HepG2 (cell line): ENCODE measurements around the gene GBA2. TPM values are rescaled to one million over a fixed set of nuclear protein-coding genes. Genes with fewer than 3 reads are reported as not detected.
A peak's percentile ranks its signal among the peaks of the same experiment; 100 is the strongest.

ENCODE experiments used
- ATAC-seq: fragments of 200-7000 bp; cut with Tn5 transposase; 3 replicates; pipeline ENCODE4 v1.9.1; 2020; ENCODE audit warnings: mild to moderate bottlenecking, moderate library complexity
- BruUV-seq: library from RNA; stranded (reverse); fragments of 400-500 nt; replicated peaks from 2 replicates; lab custom pipeline; 2021; lab: Mats Ljungman, UMichigan
- CTCF ChIA-PET: fragments of 300-600 bp; formaldehyde crosslinking; extraction: SDS; loops from one replicate; lab custom pipeline; 2021; ENCODE audit warnings: low total read pairs, inconsistent platforms, low intra/inter-chr PET ratio; lab: Yijun Ruan, JAX
- POLR2A ChIA-PET: fragments of 350-600 bp; sonication (Branson Sonifier 250); formaldehyde crosslinking; loops from one replicate; lab custom pipeline; 2020; ENCODE audit warnings: antibody characterized with exemption, inconsistent platforms; lab: Yijun Ruan, JAX
- DNase-seq: peaks from one replicate; pipeline ENCODE4 v3.0.0-alpha.2; 2015; ENCODE audit warnings: low spot score
- FAIRE-seq: peaks from 3 replicates; lab custom pipeline; 2011; peaks lifted over from hg19 to GRCh38; lab: Jason Lieb, UNC
- H2AFZ ChIP-seq: one replicate; pipeline ENCODE4 v1.6.1; 2011; ENCODE audit warnings: low read length, inconsistent platforms
- H3K27ac ChIP-seq: fragments of 300-600 bp; 3 replicates; pipeline ENCODE4 v1.8.0; 2011; ENCODE audit warnings: mixed run types, mild to moderate bottlenecking, mixed read lengths, low read length, inconsistent platforms; ENCODE audit not compliant: insufficient read depth; ENCODE audit errors: extremely low read length
- H3K27me3 ChIP-seq, 2 experiments: fragments of 200-600 bp in 1 of 2; 2 replicates in 1 of 2; 3 replicates in 1 of 2; pipeline versions ENCODE4 v1.6.0 to v1.8.0; 2011; ENCODE audit warnings: low read length in 2 of 2, mild to moderate bottlenecking in 2 of 2, moderate library complexity in 2 of 2, inconsistent platforms in 1 of 2; ENCODE audit not compliant: insufficient read depth in 2 of 2, control insufficient read depth in 1 of 2
- H3K36me3 ChIP-seq, 2 experiments: fragments of 200-600 bp in 1 of 2; replicated peaks in 1 of 2; 2 replicates in 1 of 2; 3 replicates in 1 of 2; pipeline versions ENCODE4 v1.5.1 to v1.8.0; 2011; ENCODE audit warnings: low read length in 2 of 2, inconsistent platforms in 1 of 2; ENCODE audit not compliant: insufficient read depth in 2 of 2, control insufficient read depth in 1 of 2
- H3K4me1 ChIP-seq: 2 replicates; pipeline ENCODE4 v1.5.1; 2012; ENCODE audit warnings: low read length, inconsistent platforms; ENCODE audit not compliant: insufficient read depth
- H3K4me2 ChIP-seq: 2 replicates; pipeline ENCODE4 v1.6.0; 2011; ENCODE audit warnings: low read depth, low read length, inconsistent platforms
- H3K4me3 ChIP-seq, 3 experiments: fragments of 200-600 bp in 1 of 3; sonication (generic), shearing (Covaris generic) in 1 of 3; replicated peaks in 1 of 3; 2 replicates each; pipeline ENCODE4 v1.5.1; 2011 to 2016; ENCODE audit warnings: low read length in 3 of 3, inconsistent platforms in 2 of 3, low read depth in 2 of 3, mild to moderate bottlenecking in 2 of 3, control low read depth in 1 of 3, mixed read lengths in 1 of 3; ENCODE audit not compliant: insufficient read depth in 1 of 3
- H3K79me2 ChIP-seq: one replicate; pipeline ENCODE4 v1.6.1; 2011; ENCODE audit warnings: low read length, inconsistent platforms; ENCODE audit not compliant: insufficient read depth
- H3K9ac ChIP-seq: 2 replicates; pipeline ENCODE4 v1.6.0; 2011; ENCODE audit warnings: mild to moderate bottlenecking, low read depth, low read length, inconsistent platforms; ENCODE audit not compliant: insufficient read depth
- H3K9me3 ChIP-seq: 2 replicates; pipeline ENCODE4 v1.5.1; 2012; ENCODE audit warnings: mild to moderate bottlenecking, low read length
- H4K20me1 ChIP-seq: 2 replicates; pipeline ENCODE4 v1.6.0; 2011; ENCODE audit warnings: inconsistent platforms, mild to moderate bottlenecking, low read length, moderate library complexity; ENCODE audit not compliant: insufficient read depth
- SNAI1 ChIP-seq: sonication (generic); formaldehyde crosslinking; IDR thresholded peaks from 2 replicates; pipeline ENCODE4 v1.5.0; 2020; ENCODE audit warnings: mild to moderate bottlenecking, missing genetic modification reagents, borderline replicate concordance
- ZNF383 ChIP-seq: sonication (generic); formaldehyde crosslinking; IDR thresholded peaks from 2 replicates; pipeline ENCODE4 v1.4.0; 2020; ENCODE audit warnings: missing genetic modification reagents, mild to moderate bottlenecking, borderline replicate concordance
- WGBS: methylation state at CpG from one replicate; pipeline ENCODE4 v1.1.6; 2017; ENCODE audit warnings: low lambda C conversion rate; 5-methylcytosine and 5-hydroxymethylcytosine counted together
- in situ Hi-C: cut with HindIII; loops from 2 replicates; pipeline ENCODE4 v1.10.0; 2017; ENCODE audit warnings: low pct_unique_long_range_greater_than_20kb; ENCODE audit not compliant: extremely low pct_ligation_motif_present
- intact Hi-C: fragments of 100-400 bp; cut with micrococcal nuclease; formaldehyde crosslinking; loops from one replicate; pipeline ENCODE4 v1.10.0; 2022; ENCODE audit not compliant: unreplicated experiment
- polyA plus RNA-seq, 8 experiments: library from polyadenylated mRNA; depleted of rRNA in 3 of 8; stranded (reverse) in 7 of 8; unstranded in 1 of 8; fragments of >200 nt; fragmentation: Illumina TruSeq in 4 of 8; extraction: Trizol in 4 of 8; gene quantifications; 2 replicates each; pipeline versions ENCODE4 v1.2.1 to v1.2.3, GENCODE V29; 2011 to 2016; ENCODE audit warnings: low read depth in 4 of 8, missing spikeins in 1 of 8, mixed read lengths in 1 of 8; ENCODE audit not compliant: insufficient read depth in 1 of 8
- total RNA-seq, 5 experiments: library from RNA; depleted of rRNA; stranded (reverse); fragments of >200 nt; fragmentation: Illumina TruSeq; extraction: Trizol; gene quantifications; 2 replicates each; pipeline ENCODE4 v1.2.3, GENCODE V29; 2016; ENCODE audit warnings: low read depth in 1 of 5
- TF ChIP-seq, protein P1 (sequence below): IDR thresholded peaks from 2 replicates; pipeline ENCODE4 v1.6.1; 2018; ENCODE audit warnings: missing genetic modification reagents, mild to moderate bottlenecking, missing compliant biosample characterization
- TF ChIP-seq, protein P2 (sequence below): sonication (generic); formaldehyde crosslinking; IDR thresholded peaks from 2 replicates; pipeline ENCODE4 v1.4.0; 2020; ENCODE audit warnings: mild to moderate bottlenecking, missing genetic modification reagents
- TF ChIP-seq, protein P3 (sequence below): sonication (generic); formaldehyde crosslinking; conservative IDR thresholded peaks from 2 replicates; pipeline ENCODE4 v1.8.1; 2023; ENCODE audit warnings: missing genetic modification reagents

The GBA2 gene
- total and polyA plus RNA-seq, 2 of the 13 experiments (the other 11 are each of a cell fraction or from before 2014, with no cell fraction given), result 37.5 to 86.1 TPM

DNA sequence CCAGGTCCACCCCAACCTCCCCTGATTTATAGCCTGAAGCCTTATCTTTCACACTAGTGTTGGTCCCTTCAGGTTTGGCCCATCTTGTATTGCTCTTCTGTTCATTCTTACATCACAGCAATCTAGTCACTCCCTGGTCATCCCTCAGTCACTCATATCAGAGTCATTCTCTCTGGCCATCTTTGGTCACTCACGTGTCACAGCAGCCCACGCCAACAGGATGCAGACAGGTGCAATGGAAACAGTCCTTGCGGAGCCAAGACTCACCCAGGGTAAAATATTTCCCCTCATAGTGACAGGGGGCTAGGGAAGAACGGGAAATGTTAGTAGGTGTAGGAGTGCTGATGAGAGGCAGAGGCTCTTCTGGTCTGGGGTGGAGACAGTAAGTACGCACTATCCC, 4.4 kb upstream of the GBA2 start (continued):
- TF ChIP-seq, protein P1, sequence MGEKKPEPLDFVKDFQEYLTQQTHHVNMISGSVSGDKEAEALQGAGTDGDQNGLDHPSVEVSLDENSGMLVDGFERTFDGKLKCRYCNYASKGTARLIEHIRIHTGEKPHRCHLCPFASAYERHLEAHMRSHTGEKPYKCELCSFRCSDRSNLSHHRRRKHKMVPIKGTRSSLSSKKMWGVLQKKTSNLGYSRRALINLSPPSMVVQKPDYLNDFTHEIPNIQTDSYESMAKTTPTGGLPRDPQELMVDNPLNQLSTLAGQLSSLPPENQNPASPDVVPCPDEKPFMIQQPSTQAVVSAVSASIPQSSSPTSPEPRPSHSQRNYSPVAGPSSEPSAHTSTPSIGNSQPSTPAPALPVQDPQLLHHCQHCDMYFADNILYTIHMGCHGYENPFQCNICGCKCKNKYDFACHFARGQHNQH (CRISPR knock-in tag), result no peak
- TF ChIP-seq, protein P2, sequence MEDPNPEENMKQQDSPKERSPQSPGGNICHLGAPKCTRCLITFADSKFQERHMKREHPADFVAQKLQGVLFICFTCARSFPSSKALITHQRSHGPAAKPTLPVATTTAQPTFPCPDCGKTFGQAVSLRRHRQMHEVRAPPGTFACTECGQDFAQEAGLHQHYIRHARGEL (CRISPR knock-in tag), result no peak

DNA sequence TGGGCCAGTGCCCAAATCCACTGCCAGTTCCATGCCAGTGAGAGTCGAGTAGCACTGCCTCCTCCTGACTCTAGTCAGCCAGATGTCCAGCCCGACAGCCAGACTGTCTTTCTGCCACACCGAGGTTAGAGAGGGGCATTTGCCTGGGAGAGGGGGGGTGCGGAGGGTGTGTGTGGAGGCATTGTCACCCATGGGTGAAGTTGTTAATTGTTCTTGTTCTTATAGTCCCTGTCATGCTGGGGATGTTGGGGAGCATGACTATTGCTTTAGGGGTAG, 1.2 kb upstream of the GBA2 start:
- peak overlapping the region; percentile 89 for H3K27ac ChIP-seq
- intact Hi-C loops, result no loop called here
- H3K4me3 ChIP-seq, result peak overlapping the region; percentile 95 to 99 (median 98); a peak in 5 of 6 replicates
- no peaks in the 10 kb centered on the region; a peak in 2 of 5 replicates for H3K27me3 ChIP-seq
- H3K9ac ChIP-seq, result peak overlapping the region; percentile 94
- POLR2A ChIA-PET, result interaction anchor here (0.8 to 5.8 kb wide), 6 partner anchors 19 to 103 kb away, joined by 3 to 102 read pairs (median 7); partner anchors contain the start of genes CREB3, HINT2, TLN1 and TPM2
- no peaks in the 10 kb centered on the region for H3K9me3 ChIP-seq
- H3K4me1 ChIP-seq, result peaks cover 31% of the 10 kb centered on the region
- no peak overlapping the region for H2AFZ ChIP-seq
- DNase-seq, result no peak
- TF ChIP-seq, protein P3, sequence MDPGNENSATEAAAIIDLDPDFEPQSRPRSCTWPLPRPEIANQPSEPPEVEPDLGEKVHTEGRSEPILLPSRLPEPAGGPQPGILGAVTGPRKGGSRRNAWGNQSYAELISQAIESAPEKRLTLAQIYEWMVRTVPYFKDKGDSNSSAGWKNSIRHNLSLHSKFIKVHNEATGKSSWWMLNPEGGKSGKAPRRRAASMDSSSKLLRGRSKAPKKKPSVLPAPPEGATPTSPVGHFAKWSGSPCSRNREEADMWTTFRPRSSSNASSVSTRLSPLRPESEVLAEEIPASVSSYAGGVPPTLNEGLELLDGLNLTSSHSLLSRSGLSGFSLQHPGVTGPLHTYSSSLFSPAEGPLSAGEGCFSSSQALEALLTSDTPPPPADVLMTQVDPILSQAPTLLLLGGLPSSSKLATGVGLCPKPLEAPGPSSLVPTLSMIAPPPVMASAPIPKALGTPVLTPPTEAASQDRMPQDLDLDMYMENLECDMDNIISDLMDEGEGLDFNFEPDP (CRISPR knock-in tag), result 0 out of 2 replicates have a peak, but pooled peaks have one; percentile 56
- TF ChIP-seq ZNF383 (CRISPR knock-in tag), result 0 out of 2 replicates have a peak, but pooled peaks have one; percentile 32
- TF ChIP-seq SNAI1 (CRISPR knock-in tag), result no peak
- CTCF ChIA-PET, result no interaction called here
- no peak for ATAC-seq
- no TSS peak for BruUV-seq
- H4K20me1 ChIP-seq, result peaks cover 32% of the 10 kb centered on the region
- 72% methylated on average over 4 of the region's 4 CpGs for WGBS
- H3K36me3 ChIP-seq, result peaks cover 9 to 30% of the 10 kb centered on the region in 2 experiments
- in situ Hi-C loops, result no loop called here
- no peak for FAIRE-seq
- peaks cover 34% of the 10 kb centered on the region for H3K79me2 ChIP-seq
- peak overlapping the region; percentile 80 for H3K4me2 ChIP-seq
